Activated naive CD4-positive, alpha-beta T cell treated with anti-CD3 and anti-CD28 coated beads, Interleukin-2, amount 50 U/mL, for 24 hours (primary cell): ENCODE results near the gene PIGV.

ENCODE experiments used
- H3K27ac Mint-ChIP-seq: one replicate; pipeline ENCODE4 v1.8.0; 2021; ENCODE audit warnings: mild to moderate bottlenecking, mixed read lengths
- H3K27me3 Mint-ChIP-seq: one replicate; pipeline ENCODE4 v1.8.0; 2021; ENCODE audit warnings: mixed read lengths
- H3K36me3 Mint-ChIP-seq: one replicate; pipeline ENCODE4 v1.8.0; 2021; ENCODE audit warnings: mixed read lengths
- H3K4me1 Mint-ChIP-seq: one replicate; pipeline ENCODE4 v1.8.0; 2021; ENCODE audit warnings: mixed read lengths
- H3K4me3 Mint-ChIP-seq: one replicate; pipeline ENCODE4 v1.8.0; 2021; ENCODE audit warnings: mild to moderate bottlenecking, mixed read lengths
- H3K9me3 Mint-ChIP-seq: one replicate; pipeline ENCODE4 v1.8.0; 2021; ENCODE audit warnings: mixed read lengths

PIGV gene

GRCh38 chr1:26759531-26759930, 28.2 kb upstream of the PIGV start:
- Mint-ChIP-seq H3K4me3 (no peak overlapping the region), H3K27ac (no peak overlapping the region), H3K36me3 (peaks cover 12% of the 10 kb centered on the region), H3K4me1 (peaks cover 30% of the 10 kb centered on the region), H3K27me3 (no peaks in the 10 kb centered on the region), H3K9me3 (no peaks in the 10 kb centered on the region)

- peaks cover 12% of the 10 kb centered on the region for H3K36me3 Mint-ChIP-seq
- H3K9me3 Mint-ChIP-seq: no peaks in the 10 kb centered on the region
- peak overlapping the region; percentile 35 for H3K27ac Mint-ChIP-seq
- no peak overlapping the region for H3K4me3 Mint-ChIP-seq
- no peaks in the 10 kb centered on the region for H3K27me3 Mint-ChIP-seq
- H3K4me1 Mint-ChIP-seq: peaks cover 27% of the 10 kb centered on the region
Observed at GRCh38 chr1:26761217-26761616, 26.5 kb upstream of the PIGV start.

GRCh38 chr1:26767714-26768113, 20.0 kb upstream of the PIGV start:
- peak overlapping the region; percentile 79 for H3K27ac Mint-ChIP-seq
- no peaks in the 10 kb centered on the region for H3K27me3 Mint-ChIP-seq
- H3K9me3 Mint-ChIP-seq: no peaks in the 10 kb centered on the region
- H3K4me1 Mint-ChIP-seq: peaks cover 23% of the 10 kb centered on the region
- no peak overlapping the region for H3K4me3 Mint-ChIP-seq
- peaks cover 23% of the 10 kb centered on the region for H3K36me3 Mint-ChIP-seq

GRCh38 chr1:26768755-26769154, 19.0 kb upstream of the PIGV start:
- Mint-ChIP-seq H3K4me3 (no peak overlapping the region), H3K36me3 (peaks cover 24% of the 10 kb centered on the region), H3K9me3 (no peaks in the 10 kb centered on the region), H3K27ac (no peak overlapping the region), H3K4me1 (peaks cover 23% of the 10 kb centered on the region), H3K27me3 (no peaks in the 10 kb centered on the region)

GRCh38 chr1:26771285-26771642, 16.5 kb upstream of the PIGV start:
- Mint-ChIP-seq H3K36me3 (peaks cover 31% of the 10 kb centered on the region), H3K9me3 (no peaks in the 10 kb centered on the region), H3K27ac (peak overlapping the region; percentile 90), H3K4me3 (no peak overlapping the region), H3K27me3 (no peaks in the 10 kb centered on the region), H3K4me1 (peaks cover 18% of the 10 kb centered on the region)

GRCh38 chr1:26771643-26772321, 16.0 kb upstream of the PIGV start:
- Mint-ChIP-seq H3K4me3 (no peak overlapping the region), H3K4me1 (peaks cover 18% of the 10 kb centered on the region), H3K27me3 (no peaks in the 10 kb centered on the region), H3K9me3 (no peaks in the 10 kb centered on the region), H3K36me3 (peaks cover 31% of the 10 kb centered on the region), H3K27ac (peak overlapping the region; percentile 90)

GRCh38 chr1:26772687-26773086, 15.1 kb upstream of the PIGV start:
- no peak overlapping the region for H3K4me3 Mint-ChIP-seq
- H3K9me3 Mint-ChIP-seq: no peaks in the 10 kb centered on the region
- peaks cover 30% of the 10 kb centered on the region for H3K36me3 Mint-ChIP-seq
- H3K27ac Mint-ChIP-seq: peak overlapping the region; percentile 35
- peaks cover 16% of the 10 kb centered on the region for H3K4me1 Mint-ChIP-seq
- H3K27me3 Mint-ChIP-seq: no peaks in the 10 kb centered on the region

GRCh38 chr1:26774462-26774861, 13.3 kb upstream of the PIGV start:
- Mint-ChIP-seq H3K9me3 (no peaks in the 10 kb centered on the region), H3K4me1 (peaks cover 18% of the 10 kb centered on the region), H3K4me3 (no peak overlapping the region), H3K36me3 (peaks cover 33% of the 10 kb centered on the region), H3K27ac (peak overlapping the region; percentile 68), H3K27me3 (no peaks in the 10 kb centered on the region)

- Mint-ChIP-seq H3K36me3 (peaks cover 33% of the 10 kb centered on the region), H3K4me1 (peaks cover 23% of the 10 kb centered on the region), H3K27ac (no peak overlapping the region), H3K4me3 (no peak overlapping the region), H3K9me3 (no peaks in the 10 kb centered on the region), H3K27me3 (no peaks in the 10 kb centered on the region)
Observed at GRCh38 chr1:26775666-26776065, 12.1 kb upstream of the PIGV start.

- peaks cover 43% of the 10 kb centered on the region for H3K4me1 Mint-ChIP-seq
- peak overlapping the region; percentile 10 for H3K27ac Mint-ChIP-seq
- H3K36me3 Mint-ChIP-seq: peaks cover 23% of the 10 kb centered on the region
- H3K9me3 Mint-ChIP-seq: no peaks in the 10 kb centered on the region
- H3K27me3 Mint-ChIP-seq: no peaks in the 10 kb centered on the region
- H3K4me3 Mint-ChIP-seq: no peak overlapping the region
Observed at GRCh38 chr1:26779098-26779668, 8.6 kb upstream of the PIGV start.

- Mint-ChIP-seq H3K4me3 (no peak overlapping the region), H3K9me3 (no peaks in the 10 kb centered on the region), H3K4me1 (peaks cover 54% of the 10 kb centered on the region), H3K36me3 (peaks cover 18% of the 10 kb centered on the region), H3K27me3 (no peaks in the 10 kb centered on the region), H3K27ac (peak overlapping the region; percentile 38)
Observed at GRCh38 chr1:26780344-26780957, 7.3 kb upstream of the PIGV start.

GRCh38 chr1:26781206-26781825, 6.4 kb upstream of the PIGV start:
- Mint-ChIP-seq H3K9me3 (no peaks in the 10 kb centered on the region), H3K4me1 (peaks cover 62% of the 10 kb centered on the region), H3K27ac (peak overlapping the region; percentile 86), H3K36me3 (peaks cover 18% of the 10 kb centered on the region), H3K4me3 (no peak overlapping the region), H3K27me3 (no peaks in the 10 kb centered on the region)

- no peaks in the 10 kb centered on the region for H3K27me3 Mint-ChIP-seq
- no peaks in the 10 kb centered on the region for H3K9me3 Mint-ChIP-seq
- no peak overlapping the region for H3K4me3 Mint-ChIP-seq
- peak overlapping the region; percentile 72 for H3K27ac Mint-ChIP-seq
- H3K36me3 Mint-ChIP-seq: peaks cover 18% of the 10 kb centered on the region
- peaks cover 73% of the 10 kb centered on the region for H3K4me1 Mint-ChIP-seq
Observed at GRCh38 chr1:26782521-26783212, 5.1 kb upstream of the PIGV start.

GRCh38 chr1:26783646-26784022, 4.1 kb upstream of the PIGV start:
- Mint-ChIP-seq H3K4me1 (peaks cover 72% of the 10 kb centered on the region), H3K36me3 (peaks cover 11% of the 10 kb centered on the region), H3K27ac (peak overlapping the region; percentile 38), H3K4me3 (no peak overlapping the region), H3K27me3 (no peaks in the 10 kb centered on the region), H3K9me3 (no peaks in the 10 kb centered on the region)

- peaks cover 72% of the 10 kb centered on the region for H3K4me1 Mint-ChIP-seq
- no peaks in the 10 kb centered on the region for H3K9me3 Mint-ChIP-seq
- no peaks in the 10 kb centered on the region for H3K27me3 Mint-ChIP-seq
- H3K27ac Mint-ChIP-seq: peak overlapping the region; percentile 60
- H3K4me3 Mint-ChIP-seq: no peak overlapping the region
- peaks cover 9% of the 10 kb centered on the region for H3K36me3 Mint-ChIP-seq
Observed at GRCh38 chr1:26784023-26784871, 3.5 kb upstream of the PIGV start.
